DMS153 treated with DMSO at 0.1 percent for 48 hours (cell line): ENCODE measurements around the gene PRDM16.

Experiments used
- DNase-seq: peaks from one replicate; lab custom pipeline; 2025; ENCODE audit not compliant: unreplicated experiment; lab: John Stamatoyannopoulos, UW

The PRDM16 gene

DNA sequence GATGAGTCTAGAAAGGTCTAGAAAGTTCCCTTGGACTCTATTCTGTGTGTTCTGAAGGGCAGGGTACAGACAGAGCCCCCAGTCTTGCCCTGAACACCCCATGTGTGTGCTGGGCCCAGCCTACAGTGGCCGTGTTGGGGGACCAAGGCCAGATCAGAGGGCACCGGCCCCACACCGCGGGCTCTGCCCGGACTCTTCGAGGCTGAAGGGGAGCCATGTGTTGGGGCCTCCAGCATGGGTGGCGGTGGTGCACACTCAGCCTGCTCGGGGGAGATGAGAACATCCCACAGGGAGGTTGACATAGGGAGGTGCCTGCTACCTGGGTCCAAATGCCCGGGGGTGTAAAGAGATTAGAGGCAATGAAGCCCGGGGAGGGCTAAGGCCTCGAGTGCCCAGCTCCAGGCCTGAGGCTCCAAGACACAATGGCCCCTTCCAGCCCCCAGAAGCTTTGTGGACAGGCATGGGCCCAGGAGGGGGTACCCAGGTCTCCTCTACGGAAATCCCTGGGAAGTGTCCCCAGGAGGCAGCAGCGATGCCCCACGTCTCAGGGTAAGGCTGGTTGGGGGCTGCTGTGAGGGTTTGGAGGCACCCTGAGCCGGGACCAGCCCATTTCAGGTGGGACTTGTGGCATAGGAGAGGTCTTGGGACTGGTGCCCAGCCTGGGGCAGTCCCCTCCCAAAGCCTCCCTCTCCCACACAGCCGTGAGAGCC lies 397.5 kb downstream of the PRDM16 start:
- DNase-seq: no peak

DNA sequence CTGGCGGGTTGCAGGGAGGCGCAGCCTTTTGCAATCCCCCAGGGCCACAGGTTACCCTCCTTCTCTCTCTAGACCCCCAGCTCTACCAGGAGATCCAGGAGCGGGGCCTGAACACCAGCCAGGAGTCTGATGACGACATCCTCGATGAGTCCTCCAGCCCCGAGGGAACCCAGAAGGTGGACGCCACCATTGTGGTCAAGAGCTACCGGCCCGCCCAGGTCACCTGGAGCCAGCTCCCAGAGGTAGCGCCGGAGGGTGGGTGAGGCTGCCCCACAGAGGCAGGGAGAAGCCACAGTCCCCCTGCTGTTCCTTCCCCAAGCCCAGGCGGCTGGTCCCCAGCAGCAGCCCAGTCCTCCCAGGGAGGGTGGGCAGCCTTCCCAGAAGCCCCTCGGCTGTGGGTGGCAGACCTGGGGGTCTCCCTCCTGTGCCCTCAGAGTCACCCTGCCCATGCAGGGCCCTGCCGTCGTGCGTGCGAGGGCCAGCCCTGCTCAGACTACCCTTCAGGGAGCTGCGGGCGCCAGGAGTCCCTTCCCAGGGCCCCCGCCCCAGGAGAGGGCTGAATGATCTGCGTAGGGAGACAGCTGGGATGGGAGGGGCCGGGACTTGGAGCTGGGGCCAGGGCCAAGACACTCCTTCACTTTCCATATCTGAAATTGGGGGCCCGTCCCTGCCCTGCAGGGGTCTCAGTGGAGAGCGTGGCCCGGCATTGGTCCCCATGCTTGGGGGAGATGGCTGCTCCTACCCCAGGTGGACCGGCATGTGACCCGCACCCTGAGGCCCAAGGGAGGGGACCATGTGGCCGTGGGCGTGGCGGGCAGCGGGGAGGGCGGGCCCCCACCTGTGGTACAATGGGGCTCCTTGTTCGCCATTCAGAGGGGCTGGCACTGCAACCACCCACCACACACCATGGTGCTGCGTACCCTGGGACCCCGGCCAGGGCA lies 398.4 kb downstream of the PRDM16 start:
- no peak for DNase-seq

DNA sequence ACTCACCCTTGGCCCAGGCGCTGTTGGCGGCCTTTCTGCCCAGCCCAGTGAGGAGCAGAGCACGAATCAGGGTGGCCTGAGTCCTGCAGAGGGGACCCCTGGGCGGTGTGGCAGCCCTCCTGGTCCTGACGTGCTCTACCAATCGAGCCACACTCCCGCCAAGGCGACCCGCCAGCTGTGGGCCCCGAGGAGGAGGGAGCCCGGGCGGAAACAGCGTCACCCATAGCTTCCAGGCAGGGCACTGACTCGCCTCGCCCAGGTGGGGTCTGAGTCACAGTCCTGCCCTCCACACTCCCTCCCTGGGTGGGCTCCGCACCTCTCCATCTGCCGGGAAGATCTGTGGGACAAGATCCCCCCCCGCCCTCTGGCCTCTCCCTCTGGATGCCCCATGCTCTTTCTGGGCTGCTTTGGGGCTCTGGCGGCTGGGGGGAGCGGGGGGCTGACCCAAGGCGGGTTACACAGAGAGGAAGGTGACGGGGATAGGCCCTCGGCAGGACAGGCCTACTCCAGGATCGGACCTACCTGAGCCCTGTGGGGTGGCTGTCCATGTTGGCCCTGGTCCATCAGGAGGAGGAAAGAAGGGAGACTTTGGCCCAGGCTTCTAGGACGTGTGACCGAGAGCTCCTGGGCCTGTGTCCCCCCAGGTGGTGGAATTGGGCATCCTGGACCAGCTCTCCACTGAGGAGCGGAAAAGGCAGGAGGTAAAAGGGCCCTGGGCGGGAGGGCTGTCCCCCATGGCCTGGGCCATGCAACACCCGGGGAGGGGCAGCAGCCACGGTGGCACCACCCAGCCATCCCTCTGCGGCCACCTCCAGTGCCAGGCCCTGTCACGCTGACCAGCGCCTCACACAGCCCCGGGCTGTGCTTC lies 399.5 kb downstream of the PRDM16 start:
- DNase-seq: no peak

DNA sequence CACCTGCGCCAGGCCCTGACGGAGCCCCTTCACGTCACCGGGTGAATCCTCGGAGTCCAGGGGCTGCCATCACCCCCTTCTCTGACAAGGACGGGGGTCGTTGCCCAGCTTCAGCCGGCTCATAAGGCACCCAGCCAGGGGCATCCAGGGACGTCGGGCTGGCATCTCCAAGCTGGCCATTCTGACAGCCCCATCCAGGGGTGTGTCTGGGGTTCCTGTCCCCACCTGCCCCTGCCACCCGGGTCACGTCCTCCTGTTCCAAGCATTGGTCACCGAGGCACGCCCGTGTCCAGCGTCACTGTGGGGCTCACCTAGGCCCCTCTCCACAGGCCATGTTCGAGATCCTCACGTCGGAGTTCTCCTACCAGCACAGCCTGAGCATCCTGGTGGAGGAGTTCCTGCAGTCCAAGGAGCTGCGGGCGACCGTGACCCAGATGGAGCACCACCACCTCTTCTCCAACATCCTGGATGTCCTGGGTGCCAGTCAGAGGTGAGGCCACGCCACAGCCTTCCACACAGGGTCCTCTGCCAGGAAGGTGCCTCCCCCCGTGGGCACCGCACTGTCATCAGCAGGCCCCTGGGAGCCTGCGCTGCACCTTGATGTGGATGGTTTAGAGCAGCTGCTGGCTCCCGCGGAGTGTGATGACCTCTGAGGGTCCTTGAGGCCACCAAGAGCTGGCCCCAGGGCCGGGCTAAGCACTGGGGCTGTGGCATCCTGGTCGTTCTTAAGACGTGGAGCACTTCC lies 400.3 kb downstream of the PRDM16 start:
- no peak for DNase-seq

DNA sequence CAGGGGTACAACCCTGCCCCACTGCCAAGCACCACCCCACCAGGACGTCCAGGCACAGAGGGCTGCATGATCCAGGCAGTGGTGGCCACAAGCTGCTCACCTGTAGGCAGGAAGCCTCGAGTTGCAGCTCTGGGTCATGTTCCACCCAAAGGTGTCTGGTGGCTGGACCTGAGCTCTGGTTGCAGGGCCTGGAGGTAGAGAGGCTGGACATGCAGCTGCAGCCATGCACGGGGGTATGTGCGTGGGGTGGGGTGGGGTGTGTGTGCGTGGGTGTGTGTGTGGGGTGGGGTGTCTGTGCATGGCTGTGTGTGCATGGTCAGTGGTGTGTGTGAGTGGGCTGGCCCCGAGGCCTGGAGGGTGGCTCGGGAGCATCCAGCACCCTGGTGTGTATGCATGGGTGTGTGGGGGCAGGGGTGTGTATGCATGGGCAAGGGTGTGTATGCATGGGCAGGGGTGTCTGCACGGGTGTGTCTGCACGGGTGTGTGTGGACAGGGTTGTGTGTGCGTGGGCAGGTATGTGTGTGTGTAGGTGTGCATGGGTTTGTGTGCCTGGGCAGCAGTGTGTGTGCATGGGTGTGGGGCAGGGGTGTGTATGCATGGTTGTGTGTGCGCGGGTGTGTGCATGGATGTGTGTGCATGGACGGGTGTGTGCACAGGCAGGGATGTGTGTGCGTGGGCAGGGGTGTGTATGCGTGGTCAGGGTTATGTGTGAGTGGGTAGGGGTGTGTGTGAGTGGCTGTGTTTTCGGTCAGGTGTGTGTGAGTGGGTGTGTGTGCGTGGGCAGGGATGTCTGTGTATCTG lies 401.0 kb downstream of the PRDM16 start:
- no peak for DNase-seq

DNA sequence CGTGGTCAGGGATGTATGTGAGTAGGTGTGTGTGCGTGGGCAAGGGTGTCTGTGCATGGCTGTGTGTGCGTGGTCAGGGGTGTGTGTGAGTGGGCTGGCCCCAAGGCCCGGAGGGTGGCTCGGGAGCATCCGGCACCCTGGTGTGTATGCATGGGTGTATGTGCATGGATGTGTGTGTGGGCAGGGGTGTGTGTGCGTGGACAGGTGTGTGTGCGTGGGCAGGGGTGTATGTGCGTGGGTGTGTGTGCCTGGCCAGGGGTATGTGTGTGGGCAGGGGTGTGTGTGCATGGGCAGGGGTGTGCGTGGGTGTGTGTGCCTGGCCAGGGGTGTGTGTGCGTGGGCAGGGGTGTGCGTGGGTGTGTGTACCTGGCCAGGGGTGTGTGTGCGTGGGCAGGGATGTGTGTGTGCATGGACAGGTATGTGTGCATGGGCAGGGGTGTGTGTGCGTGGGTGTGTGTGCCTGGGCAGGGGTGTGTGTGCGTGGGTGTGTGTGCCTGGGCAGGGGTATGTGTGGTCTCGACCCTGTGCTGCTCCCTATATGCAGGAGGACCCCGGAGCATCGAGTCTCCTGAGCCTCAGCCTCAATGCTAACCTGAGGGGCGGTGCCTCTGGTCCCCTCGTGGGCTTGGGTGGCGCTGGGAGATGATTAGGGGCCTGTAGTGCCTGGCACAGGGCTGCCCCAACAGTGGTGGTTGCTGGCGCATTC lies 401.8 kb downstream of the PRDM16 start:
- no peak for DNase-seq

DNA sequence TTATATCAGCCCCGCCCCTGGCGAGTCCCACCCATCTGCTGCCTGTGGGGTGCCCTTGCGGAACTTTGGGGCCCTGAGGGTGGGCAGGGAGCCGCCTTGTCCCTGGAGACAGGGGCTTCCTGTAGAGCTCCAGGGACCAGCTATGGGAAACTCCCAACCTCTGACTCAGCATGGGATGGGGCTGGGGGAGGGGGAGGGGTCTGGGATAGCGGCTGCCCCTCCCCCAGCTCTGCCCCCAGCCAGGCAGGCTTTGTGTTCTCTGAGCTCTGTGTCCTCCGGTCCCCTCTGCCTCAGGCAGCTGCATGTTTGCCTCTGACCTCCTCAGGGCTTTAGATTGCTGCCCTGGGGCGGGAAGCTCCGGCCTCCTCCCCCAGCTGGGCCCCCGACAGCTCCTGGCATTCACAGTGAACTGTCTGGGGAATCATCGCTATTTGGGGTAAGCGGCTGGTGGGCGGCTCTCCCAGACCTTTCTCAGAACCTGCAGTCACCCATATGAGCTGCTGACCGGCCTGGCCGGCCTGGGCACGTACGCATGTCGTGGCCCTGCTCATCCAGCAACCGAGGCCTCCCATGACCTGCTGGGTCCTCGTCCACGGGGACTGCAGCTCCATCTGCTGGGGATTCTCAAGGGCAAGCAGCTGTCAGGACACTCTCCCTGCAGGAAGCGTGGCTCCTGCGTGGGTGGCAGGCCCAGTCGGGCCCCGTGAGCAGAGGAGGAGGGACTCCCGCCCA lies 402.5 kb downstream of the PRDM16 start:
- DNase-seq: no peak

DNA sequence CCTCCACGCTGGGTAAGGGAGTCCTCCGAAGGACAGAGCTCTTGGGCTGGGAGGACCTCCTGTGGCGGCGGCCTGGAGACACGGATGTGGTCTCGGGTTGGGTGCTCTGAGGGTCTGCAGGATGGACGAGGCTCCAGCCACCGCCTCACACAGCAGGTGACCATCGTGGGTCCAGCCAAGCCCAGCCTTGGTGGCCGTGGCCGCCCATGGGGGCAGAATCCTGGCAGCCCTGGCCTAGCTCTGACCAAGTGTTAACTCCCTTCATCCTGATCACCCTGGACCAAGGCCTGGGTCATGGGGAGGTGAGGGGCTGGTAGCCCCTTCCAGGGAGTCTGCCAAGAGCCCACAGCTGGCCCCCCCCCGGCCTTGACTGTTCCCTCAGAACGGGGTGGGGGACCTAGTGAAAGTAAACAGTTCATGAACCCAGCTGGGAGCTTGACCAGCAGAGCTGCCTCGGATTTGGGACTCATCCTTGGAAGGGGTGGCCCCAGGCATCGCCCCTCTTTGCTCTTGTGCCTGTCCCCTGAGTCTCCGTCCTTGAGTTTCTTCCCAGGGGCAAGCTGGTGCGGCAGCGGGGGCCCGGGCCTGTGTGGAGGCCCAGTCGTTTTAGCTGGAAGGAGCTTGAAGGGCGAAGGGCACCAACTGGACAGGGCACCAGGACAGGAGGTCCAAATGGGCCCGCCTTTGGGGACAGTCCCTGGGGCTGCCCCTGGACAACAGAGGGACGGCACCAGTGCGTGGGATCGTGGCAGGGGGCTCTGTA lies 403.3 kb downstream of the PRDM16 start:
- no peak for DNase-seq

DNA sequence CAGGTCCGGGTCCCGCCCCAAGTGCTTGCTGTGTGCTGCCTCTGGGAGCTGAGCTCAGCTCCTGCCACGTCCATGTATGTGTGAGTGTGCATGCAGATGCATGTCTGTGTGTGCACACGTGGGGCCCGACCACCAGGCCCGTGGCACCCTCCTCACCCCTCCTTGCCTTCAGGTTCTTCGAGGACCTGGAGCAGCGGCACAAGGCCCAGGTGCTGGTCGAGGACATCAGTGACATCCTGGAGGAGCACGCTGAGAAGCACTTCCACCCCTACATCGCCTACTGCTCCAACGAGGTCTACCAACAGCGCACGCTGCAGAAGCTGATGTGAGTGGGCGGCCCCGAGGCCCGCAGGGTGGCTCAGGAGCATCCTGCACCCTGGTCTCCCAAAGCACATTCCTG lies 403.9 kb downstream of the PRDM16 start:
- DNase-seq: no peak

DNA sequence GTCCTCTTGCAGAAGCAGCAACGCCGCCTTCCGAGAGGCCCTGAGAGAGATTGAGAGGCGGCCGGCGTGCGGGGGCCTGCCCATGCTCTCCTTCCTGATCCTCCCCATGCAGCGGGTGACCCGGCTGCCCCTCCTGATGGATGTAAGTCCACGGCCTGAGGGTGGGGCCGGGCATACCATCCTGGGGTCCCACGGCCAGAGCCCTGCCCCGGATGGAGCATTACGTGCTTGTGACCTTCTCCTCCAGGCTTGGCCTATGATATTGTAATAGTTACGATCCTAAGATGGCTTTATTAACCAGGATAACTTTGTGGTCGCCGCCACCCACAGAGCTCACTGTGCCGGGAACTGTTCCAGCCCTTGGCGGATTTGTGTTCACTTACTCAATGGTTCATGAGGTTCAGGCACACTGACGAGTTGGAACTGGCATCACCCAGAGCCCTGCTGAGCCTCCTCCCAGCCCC lies 404.4 kb downstream of the PRDM16 start:
- DNase-seq: no peak

DNA sequence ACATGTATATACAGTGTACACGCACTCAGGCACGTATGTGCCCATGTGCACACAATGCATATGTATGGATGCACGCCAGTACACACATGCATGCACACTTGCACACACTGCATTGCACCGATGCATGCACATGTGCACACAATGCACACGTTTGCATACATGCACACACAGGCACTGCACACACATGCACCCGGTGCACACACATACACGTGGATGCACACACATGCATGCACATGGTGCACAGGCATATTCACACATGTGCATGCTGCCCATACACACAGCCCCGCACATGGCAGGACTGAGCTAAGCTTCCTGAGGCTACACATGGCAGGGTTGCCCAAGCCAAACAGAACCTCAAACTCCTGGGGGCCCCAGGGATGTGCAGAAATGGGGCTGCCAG lies 405.0 kb downstream of the PRDM16 start:
- DNase-seq: no peak

DNA sequence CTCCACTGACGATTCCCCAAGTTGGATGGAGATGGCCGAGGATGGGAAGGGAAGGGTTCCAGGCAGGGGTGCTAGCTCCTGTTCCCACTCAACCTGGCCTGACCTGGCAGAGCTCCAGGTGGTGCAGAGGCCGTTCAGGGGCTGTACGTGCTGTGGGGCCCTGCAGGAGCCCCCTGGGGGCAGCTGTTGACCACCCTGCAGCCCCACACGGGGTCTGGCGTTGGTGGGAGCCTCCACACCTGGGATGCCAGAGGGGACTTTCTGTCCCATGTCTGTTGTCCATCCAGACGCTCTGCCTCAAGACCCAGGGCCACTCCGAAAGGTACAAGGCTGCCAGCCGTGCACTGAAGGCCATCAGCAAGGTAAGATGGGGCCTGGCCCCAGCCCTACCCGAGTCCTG lies 405.4 kb downstream of the PRDM16 start:
- DNase-seq: no peak

DNA sequence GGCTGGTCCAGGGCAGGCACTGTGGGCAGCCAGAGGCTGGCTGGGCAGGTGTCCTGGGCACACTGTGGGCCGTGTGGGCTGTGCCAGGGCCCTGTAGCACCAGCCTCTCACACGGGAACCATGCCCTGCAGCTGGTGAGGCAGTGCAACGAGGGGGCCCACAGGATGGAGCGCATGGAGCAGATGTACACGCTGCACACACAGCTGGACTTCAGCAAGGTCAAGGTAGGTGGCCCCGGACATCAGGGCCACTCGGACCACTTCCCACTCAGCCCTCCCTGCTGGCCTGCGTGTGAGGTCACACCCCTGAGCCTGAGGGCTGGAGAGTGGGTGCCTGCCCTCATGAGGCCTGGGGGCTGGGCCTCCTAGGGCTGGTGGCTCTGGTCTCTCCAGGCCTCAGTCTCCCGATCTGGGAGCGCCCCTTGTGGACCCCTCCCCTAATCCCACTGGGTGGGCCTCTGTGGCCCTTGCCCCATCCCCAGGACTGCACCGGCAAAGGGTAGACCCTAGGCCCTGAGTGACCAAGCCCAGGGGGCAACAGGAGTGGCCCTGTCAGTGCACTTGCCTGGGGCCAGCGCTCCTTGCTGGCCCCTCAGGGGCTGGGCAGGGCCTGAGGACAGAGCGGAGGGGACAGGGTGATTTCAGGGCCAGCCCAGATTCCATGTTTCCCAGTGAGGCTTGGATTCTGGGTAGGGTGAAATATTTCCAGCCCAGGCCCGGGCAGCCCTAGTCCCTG lies 407.0 kb downstream of the PRDM16 start:
- no peak for DNase-seq

DNA sequence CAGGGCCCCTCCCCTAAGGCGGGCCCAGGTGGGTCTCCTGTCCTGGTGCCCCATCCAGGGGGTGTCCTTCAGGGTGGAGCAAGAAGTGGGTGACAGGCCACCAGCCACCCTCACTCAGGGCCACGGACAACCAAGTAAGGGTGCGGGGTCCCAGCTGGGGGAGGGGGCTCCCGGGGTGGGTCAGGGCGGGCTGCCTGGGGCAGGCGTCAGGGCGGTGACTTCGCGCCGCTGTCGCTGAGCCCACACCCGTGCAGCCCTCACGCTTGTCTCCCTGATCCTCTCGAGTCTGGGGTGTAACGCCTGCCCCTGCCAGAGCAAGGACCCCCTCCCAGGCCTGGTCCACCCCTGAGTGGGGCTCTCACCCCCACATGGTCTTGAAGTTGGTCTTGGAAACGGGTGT lies 407.7 kb downstream of the PRDM16 start:
- no peak for DNase-seq

DNA sequence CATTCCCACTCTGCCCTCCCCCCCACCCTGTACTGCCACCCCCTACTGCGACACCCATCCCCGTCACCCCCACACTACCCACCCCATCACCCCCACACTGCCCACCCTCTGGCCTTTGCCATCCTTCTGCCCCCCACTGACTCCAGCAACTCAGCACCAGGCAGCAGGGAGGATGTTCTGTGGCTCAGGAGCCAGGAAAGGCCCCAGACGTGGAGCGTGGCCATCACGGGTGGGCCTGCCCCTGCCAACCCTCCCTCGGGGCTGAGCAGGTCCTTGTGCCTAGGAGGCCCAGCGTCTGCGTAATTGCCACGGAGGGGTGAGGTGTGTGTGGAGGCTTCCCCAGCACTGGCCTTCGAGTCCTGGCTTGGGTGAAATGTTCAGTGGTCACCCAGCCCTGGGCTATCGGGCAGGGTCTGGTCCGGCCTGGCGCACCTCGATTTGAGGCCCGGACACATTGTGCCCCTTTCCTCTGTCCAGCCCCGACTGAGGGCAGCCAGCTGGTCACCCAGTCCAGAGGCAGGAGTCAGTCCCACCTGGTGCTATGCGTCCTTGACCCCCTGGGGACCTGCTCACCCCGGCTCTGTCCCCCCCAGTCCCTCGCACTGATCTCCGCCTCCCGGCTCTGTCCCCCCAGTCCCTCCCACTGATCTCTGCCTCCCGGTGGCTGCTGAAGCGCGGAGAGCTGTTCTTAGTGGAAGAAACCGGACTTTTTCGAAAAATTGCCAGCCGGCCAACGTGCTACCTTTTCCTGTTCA lies 408.4 kb downstream of the PRDM16 start:
- no peak for DNase-seq

DNA sequence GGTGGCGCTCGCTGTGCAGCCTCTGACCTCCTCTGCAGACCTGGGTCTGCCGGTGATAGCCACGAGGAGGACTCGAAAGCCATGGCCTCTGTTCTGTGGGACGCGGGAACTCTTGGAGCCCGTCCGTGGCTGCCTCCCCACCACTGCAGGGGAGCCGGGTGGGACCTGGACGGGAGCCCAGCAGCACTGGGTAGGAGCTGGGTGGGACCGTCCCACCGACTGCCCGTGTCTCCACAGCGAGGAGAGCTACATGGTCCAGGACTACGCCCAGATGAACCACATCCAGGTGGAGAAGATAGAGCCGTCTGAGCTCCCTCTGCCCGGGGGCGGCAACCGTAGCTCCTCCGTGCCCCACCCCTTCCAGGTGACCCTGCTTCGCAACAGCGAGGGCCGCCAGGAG lies 409.2 kb downstream of the PRDM16 start:
- DNase-seq: no peak
